HG02610 (cell line): Measurements from ENCODE around the gene NPAS3.

ENCODE experiments used
- ATAC-seq: cut with Tn5 transposase; IDR thresholded peaks from one replicate; pipeline ENCODE4 v1.9.1; 2021; ENCODE audit warnings: mild to moderate bottlenecking, moderate library complexity; ENCODE audit not compliant: unreplicated experiment

Gene NPAS3

DNA sequence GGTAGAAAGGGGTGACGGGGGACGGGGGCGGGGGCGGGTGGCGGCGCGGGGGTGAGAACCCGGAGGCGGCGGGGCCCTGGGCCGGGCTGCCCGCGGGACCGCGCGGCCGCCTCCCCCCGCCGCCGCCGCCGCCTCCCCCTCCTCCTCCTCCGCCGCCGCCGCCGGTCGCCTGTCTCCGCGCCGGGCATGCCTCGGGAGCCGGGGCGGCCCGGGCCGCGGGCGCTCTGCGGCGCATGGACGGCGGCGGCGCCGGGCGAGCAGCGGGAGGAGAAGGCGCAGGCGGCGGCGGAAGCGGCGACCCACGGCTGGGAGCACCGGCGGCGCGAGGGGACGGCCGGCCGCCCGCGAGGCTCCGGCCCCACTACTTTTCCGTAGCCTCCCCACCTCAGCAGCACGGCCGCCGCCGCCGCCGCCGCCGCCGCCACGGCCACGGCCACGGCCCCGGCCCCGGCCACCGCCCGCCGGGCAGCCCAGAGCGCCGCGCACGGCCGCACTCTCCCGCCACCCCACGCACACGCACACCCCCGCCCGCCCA is at the start of gene NPAS3:
NPAS3 (plus strand) TSS at position 161 of the 535 bp plus-strand sequence.
- ATAC-seq: no peak

DNA sequence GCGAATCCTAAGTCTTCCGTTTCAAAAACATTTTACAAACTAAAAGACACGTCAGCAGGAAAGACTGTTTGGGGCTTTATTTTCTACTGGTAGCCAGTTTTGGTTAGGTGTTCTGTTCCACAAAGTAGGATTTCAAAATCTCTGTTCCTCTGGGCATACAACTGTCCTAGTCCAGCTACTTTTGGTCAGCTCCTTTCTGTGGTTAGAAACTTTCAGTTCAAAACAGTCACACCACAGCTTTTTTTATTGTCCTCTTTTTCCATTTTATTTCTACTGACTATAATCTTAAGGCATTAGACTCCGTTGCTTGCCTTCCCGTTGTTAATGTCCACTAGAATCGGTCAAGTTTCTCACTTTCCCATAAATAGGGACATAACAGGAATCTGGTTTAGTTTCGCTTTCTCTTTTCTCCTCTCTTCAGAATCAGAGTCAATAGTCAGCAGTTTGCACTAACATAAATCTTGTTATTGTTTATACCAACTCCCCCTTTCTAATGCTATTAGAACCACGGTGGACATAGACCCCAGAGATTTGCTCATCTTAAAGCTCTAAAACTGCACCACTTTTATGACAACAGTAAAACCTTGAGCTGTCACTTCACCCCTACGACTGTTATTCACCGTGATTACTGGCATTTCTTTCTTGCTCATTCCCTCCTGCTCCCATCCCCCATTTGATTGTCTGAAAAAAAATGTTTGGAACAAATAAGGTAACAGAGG is 41.5 kb upstream of the NPAS3 start:
- ATAC-seq: no peak

DNA sequence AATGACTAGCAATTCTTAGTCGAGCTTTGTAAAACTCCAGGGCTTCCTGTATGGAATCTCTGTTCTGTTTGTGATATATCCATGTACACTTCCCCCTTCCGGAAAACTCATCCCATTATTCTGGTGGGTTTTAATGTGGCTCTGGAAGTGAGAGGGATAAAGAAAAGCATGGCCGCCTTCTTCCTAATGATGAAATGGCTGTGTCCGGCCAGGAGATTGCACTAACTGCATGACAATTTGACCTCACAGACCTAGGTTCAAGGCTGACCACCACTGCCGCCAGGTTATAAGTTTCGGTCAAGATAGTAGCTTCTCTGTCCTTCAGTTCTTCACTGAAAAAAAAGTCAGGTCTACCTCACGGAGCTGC is 41.0 kb upstream of the NPAS3 start:
- no peak for ATAC-seq

DNA sequence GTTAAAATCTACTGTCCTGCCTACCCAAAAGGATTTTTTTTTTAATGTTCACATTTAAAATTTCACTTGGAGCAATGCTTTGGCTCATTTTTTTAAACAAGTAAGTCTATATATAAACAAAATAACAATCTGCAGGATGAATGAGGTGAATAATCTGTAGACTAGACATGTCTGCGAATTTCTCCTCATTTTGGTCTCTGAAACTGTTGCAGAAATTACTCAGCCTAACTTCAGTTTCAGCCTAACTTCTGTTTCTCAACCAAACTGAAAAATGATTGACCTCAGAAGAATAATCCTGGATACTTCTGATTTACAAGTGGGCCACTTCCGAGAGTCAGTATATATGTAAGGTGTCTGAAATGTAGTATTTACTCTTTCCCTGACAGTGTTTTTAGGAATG is 39.8 kb upstream of the NPAS3 start:
- no peak for ATAC-seq

DNA sequence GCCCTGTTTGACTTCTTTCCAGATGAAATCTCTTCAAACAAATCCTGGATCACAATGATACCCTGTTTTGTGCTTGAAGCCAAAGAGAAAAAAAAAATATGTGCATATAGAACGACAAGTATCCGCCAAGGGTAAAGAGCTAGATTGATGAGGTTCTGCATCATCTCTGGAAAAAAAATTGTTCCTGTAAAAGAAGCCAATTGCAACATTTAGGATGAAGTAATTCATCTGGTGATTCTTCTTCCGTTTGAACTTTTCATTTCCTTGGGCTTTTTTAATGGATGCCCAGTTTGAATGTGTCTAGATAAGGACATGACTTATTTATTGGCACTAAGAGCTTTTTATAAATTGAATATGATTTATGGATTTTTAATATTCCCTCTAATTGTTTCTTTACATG is 38.1 kb upstream of the NPAS3 start:
- no peak for ATAC-seq

DNA sequence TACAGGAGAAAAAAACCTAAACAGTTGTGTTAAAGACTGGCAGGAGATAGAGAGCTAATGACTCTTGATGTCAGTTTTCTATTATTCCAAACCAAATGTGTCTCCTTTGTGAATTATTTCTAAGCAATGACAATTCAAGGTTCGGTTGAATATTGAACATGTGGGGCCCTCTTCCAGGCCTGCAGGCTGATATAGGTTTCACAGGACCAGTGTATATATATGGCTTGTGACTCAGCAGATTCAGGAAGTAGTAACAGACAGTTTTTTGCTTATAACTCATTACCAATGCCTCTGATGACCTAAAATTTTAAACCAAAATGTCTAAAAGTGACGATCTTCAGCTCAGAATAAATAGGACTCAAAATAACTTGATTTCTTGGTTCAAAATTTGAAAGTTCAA is 33.7 kb upstream of the NPAS3 start:
- no peak for ATAC-seq

DNA sequence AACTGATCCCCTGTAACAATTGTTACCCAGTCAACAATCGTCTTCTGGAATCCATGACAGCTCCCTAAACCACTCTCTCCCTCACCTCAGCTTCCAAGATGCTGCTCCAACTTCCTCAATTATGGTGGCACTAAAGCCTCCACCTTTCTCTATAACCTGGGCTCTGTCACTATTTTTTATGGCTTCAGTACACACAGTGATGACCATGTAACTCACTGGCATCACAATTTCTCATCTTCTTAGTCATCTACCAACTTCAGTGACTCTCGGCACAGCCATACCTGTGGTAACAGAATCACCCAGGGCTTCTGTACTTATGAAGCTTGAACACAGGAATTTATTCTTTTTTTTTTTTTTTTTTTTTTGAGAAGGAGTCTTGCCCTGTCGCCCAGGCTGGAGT is 32.0 kb upstream of the NPAS3 start:
- no peak for ATAC-seq

DNA sequence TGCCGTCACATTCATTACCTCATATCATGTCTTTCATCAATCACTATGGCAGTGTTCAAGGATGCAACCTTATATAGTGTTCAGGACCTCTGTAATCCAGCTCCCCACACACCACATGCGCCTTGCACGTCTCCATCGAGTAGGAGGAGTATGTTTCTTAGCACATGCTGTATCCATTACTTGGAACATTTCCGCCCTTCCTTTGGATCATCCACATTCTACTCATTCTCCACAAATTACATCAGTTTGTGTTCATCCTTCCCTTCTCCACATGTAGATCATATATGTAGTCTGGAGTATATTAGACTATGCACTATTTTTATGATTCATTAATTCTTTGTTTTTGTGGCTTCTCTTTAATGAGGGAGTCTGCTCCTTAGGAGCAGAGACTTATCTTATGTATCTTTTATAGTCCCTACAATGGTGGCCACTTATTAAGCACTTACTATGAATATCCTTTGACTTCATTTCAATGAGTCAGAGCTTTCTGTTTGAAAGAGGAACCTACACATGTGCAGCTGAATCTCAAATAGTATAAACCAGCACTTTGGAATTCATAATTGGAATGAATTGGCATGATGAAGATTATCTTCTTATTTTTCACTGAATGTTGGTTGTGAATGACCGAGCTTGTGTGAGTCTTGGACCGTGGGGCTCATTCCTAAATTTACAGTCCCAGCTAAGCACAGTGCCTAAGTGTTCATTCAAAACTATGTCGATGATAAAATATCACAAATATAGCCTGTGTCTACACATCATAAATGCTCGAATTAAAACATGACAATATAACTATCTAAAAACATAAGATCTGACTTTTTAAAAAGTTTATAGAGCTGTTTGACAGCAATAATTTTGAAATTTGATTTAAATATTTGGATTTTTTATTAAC is 30.2 kb upstream of the NPAS3 start:
- ATAC-seq: no peak

DNA sequence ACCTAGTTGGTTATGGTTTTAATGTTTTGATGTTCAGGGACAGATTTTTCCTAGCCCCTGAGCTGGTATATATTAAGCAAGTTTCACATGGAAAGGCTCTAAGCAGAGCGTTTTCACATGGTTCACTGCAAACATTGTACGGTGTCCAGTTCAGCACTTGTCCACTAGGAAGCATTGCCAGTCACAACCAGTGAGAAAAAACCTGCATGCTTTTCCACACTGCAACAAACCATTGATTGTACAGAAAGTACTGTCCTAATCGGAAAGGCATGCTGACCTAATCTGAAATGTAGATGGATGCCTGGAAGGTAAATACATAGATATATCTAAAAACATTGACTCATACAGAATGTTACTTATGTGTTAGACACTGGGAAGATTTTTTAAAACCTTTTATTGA is 25.0 kb upstream of the NPAS3 start:
- ATAC-seq: no peak

DNA sequence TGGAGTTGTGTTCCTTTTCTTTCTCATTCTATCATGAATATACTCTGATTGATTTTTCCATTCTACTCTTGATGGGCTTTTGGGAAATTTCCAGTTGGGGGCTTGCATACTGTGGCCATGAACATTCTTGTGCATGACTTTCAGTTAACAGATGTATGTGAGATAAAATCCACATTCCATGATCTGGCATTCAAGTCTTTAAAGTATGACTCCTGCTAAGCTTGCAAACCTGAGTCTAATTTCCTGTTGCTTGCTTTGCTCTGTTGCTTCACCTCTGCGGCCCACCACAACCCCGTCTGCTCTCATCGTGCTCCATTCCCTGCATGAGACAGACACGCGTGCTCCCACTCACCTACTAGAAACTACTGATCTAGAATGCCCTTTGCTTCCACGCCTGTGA is 24.3 kb upstream of the NPAS3 start:
- ATAC-seq: no peak

DNA sequence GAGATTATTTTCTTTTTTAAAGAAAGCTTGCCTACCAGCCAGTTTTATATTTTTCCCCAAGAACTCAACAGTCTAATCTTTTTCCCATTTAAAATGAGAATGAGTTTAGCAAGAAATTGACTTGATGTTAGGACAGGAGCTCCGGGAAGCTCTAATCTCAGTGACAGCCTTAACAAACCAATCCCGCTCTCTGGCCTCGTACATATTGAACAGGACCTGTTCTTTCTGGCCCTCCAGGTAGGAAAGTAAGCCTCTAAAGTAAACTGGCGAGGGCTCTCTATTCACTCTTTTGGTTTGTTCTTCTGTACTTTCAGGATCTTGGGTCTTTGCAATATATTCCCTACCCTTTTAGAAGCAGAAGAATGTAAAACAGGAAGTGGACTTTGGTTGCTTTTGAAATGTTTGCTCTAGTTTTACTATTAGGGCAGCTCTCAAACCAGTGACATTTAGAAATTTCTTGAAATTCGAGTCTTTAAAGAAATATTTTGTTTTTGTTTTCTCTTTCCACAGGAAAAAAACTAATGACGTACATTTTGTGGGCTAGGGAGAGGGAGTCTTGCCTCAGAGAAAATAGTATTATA is 17.9 kb upstream of the NPAS3 start:
- no peak for ATAC-seq

DNA sequence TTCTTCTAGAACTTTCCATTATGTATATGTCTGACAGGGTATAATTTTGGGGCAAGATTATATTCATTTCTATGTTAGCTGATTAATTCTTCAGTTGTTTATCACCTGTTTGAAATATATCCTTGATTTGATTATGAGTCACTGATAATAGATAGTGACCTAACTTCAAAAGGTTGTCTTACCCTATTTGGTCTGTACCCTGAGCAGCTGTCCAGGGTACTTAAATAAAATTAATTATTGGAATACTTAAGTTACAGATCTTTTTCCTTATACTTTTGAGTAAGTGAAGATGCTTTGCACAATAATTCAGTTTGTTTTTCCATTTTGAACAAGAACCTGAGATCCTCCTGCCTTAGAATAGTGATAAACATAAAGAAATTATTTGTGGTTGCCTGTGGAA is 13.2 kb upstream of the NPAS3 start:
- no peak for ATAC-seq

DNA sequence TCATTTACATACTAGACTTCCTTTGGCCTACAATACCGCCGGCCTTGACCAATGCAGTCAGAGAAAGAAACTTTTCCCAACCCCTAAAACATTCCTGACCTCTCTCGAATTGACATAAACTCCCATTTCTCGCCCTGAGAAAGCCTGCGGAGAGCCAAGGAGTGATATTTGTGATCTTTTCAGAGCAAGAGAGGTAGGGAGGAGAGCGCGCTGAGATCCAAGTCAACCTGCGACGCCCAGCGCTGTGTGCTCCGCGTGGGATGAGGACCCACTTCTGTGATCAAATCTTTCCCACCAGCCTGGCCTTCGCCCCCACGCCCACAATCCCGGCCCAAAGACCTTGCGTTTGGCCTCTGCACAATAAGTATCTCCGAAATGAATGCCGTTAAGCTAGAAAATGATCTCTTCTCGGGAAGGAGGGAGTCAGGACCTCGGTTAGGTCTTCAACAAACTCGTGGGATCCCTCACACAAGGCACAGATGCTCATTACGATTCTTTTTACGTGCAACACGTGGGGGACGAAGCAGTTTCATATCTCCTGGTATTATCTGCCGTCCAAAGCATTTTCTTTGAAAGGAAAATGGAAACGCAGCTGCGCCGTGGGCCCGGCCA is 6.3 kb upstream of the NPAS3 start:
- ATAC-seq: no peak

DNA sequence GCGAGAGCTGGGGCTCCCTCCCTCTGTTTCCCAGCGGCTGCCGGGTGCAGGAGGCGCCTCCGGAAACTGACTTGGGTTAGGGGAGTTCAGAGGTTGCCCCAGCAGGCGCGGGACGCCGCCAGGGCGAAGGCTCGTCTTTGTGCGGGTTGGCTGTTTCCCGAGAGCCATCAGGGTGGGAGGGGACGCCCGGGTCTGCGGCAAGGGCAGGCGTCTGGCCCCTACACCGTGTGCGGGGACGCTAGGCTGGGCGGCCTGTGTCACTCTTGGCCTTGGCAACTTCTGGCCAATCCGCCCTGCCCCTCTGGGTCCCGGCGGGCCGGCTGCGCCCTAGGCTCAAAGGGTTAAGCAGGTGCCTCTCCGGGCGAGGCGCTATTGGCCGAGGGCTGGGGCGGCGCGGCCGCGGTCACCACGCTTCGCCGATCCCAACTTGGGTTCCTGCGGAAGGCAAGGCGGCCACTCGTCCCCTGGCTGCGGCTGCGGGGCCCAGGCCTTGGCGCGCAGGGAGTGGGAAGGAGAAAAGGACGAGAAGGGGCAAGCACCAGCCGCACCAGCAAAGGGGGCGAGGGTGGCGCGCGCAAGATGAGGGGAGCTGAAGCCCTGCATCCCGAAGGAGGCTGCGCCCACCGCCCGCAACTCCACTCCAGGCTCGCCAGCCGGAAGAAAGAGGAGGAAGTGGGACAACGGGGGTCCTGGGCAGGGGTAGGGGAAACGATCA is 5.6 kb upstream of the NPAS3 start:
- ATAC-seq: no peak

DNA sequence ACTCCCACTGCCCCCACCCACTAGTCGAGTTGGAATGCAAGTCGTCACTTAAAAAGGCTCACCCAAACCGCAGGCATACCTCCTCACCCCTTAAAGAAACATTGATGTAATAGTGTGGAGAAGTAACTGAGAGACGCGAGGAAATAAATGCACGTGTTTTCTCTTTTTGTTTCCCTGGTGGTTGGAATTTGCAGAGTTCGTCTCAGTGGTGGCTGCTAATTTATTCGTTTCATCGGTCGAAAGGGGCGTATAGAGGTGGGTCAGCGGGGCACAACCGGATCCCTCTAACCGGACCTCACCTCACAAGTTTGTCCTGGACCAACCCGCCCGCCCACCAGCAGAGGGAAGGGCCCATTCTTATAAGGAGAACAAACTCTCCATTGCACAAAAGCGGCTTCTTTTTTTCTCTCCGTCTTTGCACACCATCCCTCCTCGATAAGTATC is 5.0 kb upstream of the NPAS3 start:
- no peak for ATAC-seq

DNA sequence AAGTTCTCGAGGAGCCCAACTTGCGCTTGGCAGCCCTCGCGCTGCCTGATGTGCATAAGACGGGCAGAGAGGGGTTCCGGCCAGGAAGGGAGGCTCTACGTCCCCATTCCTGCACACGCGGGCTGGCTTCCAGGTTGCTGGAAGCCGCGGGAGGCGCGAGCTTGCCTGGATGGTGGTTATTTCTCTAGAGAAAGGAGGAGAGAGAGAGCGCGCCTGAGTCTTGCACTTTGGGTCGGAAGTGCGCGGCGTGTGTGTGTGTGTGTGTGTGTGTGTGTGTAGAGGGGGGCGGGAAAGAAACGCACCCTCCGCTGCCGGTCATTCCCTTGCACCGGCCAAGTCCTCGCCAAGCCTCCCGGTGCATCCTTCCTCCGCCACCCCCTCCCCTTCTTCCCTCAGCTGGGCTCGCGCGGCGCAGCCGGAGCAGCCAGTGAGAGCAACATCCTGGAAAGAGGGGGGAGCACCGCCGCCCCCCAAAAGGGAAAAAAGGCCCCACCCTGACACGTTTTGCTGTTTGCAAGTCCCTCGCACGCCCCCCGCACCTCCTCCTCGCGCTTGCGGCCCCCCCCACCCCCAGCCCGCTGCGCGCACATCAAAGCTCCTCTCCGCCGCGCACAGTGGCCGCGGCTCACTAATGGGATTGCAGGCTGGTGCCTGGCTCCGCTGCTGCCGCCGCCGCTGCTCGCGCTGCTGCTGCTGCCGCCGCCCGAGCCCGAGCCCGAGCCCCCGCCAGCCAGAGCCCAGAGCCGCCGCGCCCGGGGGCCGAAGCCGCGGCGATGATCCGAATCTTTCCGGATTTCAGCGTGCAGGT is 4.4 kb upstream of the NPAS3 start:
- ATAC-seq: no peak

DNA sequence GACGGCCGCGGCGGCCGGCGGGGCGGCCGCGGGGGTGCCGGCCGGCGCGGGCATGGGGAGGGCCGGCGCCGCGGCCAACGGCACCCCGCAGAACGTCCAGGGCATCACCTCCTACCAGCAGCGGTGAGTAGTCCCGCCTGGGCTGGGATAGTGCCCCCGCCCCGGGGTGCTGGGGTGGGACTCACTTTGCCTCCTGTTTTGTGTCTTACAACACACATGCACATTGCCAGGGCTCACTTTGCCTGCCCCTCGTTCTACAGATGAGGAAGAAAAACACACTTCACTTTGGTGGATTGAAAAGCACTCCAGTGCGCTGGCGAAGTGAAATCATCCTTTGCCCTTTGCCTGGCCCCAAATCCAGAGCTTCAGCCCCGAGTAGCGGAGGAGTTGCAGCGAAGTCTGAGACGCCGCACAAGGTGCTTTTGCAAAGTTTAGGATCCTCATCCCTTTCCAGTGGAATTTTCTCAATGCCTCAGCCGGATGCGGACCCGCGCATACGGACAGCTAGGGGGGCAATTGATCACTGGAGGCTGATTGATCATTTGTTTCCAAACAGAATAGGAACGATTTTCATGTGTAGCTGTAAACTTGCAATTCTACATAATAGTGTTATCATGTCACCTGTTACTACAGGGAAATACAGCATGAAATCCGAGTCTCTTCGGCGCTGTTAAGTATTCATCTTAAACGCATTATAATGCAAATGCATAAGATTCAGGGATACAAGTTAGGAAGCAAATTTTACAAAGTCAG is 3.6 kb upstream of the NPAS3 start:
- no peak for ATAC-seq

DNA sequence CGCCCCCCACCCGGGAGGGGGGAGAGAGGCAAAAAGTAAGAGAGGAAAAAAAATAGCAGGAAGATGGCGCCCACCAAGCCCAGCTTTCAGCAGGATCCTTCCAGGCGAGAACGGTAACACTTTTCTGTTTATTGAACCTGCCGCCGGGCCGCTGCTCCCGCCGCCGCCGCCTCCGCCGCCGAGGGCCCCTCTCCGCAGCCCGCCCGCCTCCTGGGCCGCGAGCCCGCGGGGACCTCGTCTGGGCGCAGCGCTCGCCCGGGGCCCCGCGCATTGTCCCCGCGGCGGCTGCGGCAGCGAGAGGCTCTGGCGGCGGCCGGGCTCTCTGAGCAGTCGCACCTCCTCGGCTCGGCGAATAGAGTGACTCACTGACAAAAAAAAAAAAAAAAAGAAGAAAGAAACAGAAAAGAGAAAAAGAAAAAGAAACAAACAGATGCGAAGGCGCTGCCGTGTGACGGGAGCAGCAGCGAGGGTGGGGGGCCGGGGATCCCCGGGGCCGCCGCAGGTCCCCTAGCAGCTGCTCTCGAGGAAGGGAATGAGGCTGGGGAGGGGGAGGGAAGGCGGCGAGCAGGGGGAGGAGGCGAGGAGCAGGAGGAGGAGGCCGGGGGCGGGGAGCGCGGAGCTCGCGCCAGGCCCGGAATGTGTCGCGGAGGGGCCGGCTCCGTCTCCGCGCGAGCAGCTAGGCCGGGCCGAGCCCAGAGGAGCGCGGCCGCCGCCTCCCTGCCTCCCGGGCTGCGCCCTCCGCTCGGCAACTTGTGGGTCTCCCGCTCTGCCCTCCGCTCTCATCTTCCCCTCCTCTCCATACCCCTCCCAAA is 781 bp downstream of the NPAS3 start:
- ATAC-seq: no peak
